Left lung (tissue), 10 donors: Measurements from ENCODE around the gene BAHCC1. TPM values are rescaled to one million over a fixed set of nuclear protein-coding genes. Genes with fewer than 3 reads are reported as not detected.

Experiments used
- ATAC-seq: fragments of 200-7000 bp; cut with Tn5 transposase; one replicate; pipeline ENCODE4 v1.9.1; 2020; ENCODE audit warnings: moderate library complexity
- DNase-seq, 4 donors: peaks; one replicate each; pipeline ENCODE4 v3.0.0-alpha.2; 2013 to 2020
- H3K27ac ChIP-seq, 2 donors: fragments of 200-600 bp; sonication (generic) in 1 of 2; one replicate each; pipeline versions ENCODE4 v1.5.0 to v1.8.0; 2020 to 2021
- H3K27me3 ChIP-seq, 2 donors: fragments of 200-600 bp; sonication (generic) in 1 of 2; one replicate each; pipeline versions ENCODE4 v1.5.0 to v1.8.0; 2020 to 2021
- H3K36me3 ChIP-seq, 2 donors: fragments of 200-600 bp; sonication (generic) in 1 of 2; one replicate each; pipeline versions ENCODE4 v1.5.0 to v1.8.0; 2020 to 2021
- H3K4me1 ChIP-seq, 2 donors: fragments of 200-600 bp; one replicate each; pipeline ENCODE4 v1.8.0; 2021
- H3K4me3 ChIP-seq, 2 donors: fragments of 200-600 bp; sonication (generic) in 1 of 2; one replicate each; pipeline versions ENCODE4 v1.5.0 to v1.8.0; 2020 to 2021; ENCODE audit warnings: mild to moderate bottlenecking in 1 of 2
- H3K9me3 ChIP-seq, 2 donors: fragments of 200-600 bp; sonication (generic) in 1 of 2; one replicate each; pipeline versions ENCODE4 v1.5.0 to v1.8.0; 2020 to 2021
- CTCF ChIP-seq, 2 donors: fragments of 200-600 bp; sonication (generic) in 1 of 2; IDR thresholded peaks; one replicate each; pipeline versions ENCODE4 v1.5.0 to v1.8.0; 2021; ENCODE audit warnings: antibody characterized with exemption in 2 of 2
- intact Hi-C, 2 donors: fragments of 100-400 bp; cut with DNase I; formaldehyde crosslinking; loops; one replicate each; pipeline versions ENCODE4 v1.11.2 to v1.14.2; 2022
- polyA plus RNA-seq, 6 donors: library from polyadenylated mRNA; unstranded; fragments of 120-200 nt; gene quantifications; one replicate each; pipeline ENCODE4 v1.2.1, GENCODE V29; 2013; ENCODE audit not compliant: insufficient read length in 6 of 6
- total RNA-seq, 2 donors: library from RNA; stranded (reverse); fragmentation: NEBNext Ultra II Directional; extraction: Animal tissue kit (Norgen Biotek cat#: 25700); gene quantifications; one replicate each; pipeline ENCODE4 v1.2.1, GENCODE V29; 2021
- donor health status: DM: no; HTN: yes; CAD: no.
- donor health status: DM: no; HTN: no; CAD: no.

Gene BAHCC1
- total and polyA plus RNA-seq, 8 donors: 13.6 to 28.5 (median 21.4) TPM

DNA sequence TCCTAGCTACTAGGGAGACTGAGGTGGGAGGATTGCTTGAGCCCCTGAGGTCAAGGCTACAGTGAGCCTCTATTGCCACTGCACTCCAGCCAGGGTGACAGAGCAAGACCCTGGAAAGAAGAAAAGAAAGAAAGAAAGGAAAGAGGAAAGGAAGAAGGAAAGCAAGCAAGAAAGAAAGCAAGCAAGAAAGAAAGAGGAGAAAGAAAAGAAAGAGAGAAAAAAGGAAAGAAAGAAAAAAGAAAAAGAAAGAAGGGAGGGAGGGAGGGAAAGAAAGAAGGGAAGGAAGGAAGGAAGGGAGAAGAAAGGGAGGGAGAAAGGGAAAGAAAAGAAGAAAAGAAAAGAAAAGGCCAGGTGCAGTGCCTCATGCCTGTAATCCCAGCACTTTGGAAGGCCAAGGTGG is 108.4 kb downstream of the BAHCC1 start:
- Histone ChIP-seq H3K4me3 (no peak overlapping the region), H3K36me3 (peaks cover 0 to 3% of the 10 kb centered on the region in 2 donors), H3K4me1 (peaks cover 0 to 4% of the 10 kb centered on the region in 2 donors), H3K27me3 (peaks cover 0 to 14% of the 10 kb centered on the region in 2 donors), H3K27ac (no peak overlapping the region), H3K9me3 (no peaks in the 10 kb centered on the region)
- TF ChIP-seq CTCF (IDR thresholded peaks at IDR 0.05): no peak
- DNase-seq (no peak), ATAC-seq (no peak)
- intact Hi-C loops: no loop called here

DNA sequence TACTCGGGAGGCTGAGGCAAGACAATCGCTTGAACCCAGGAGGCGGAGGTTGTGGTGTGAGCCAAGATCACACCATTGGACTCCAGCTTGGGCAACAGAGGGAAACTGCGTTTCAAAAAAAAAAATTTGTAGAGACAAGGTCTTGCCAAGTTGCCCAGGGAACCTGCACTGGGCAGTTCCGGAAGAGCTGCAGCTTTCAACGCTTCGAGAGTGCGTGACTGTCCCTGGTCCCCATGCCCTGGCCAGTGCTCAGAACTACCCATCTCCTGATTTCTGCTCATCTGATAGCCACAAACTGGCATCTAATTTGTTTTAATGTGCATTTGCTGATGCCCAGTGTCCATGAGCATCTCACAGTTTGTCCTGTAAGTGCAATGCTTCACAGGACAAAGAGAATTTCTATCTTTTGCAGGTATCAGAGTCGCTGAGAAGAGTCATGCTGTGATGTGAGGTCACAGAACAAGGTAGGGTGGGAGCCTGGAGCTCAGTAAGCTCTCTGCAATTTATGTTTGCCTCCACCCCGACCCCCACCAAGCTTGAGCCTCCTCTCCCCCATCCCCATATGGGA is 113.5 kb downstream of the BAHCC1 start:
- peaks cover 8 to 21% of the 10 kb centered on the region in 2 donors for H3K4me1 ChIP-seq
- intact Hi-C loops: no loop called here
- H3K27me3 ChIP-seq: no peaks in the 10 kb centered on the region
- ATAC-seq (no peak), DNase-seq (peak in 1 of 4 donors; percentile 35)
- H3K27ac ChIP-seq: peak overlapping the region; percentile 99 to 100
- TF ChIP-seq CTCF (IDR thresholded peaks at IDR 0.05): no peak
- peak overlapping the region; percentile 86 to 91 for H3K4me3 ChIP-seq
- H3K9me3 ChIP-seq: no peaks in the 10 kb centered on the region
- H3K36me3 ChIP-seq: peaks cover 0 to 40% of the 10 kb centered on the region in 2 donors

- Histone ChIP-seq H3K4me1 (peaks cover 8 to 26% of the 10 kb centered on the region in 2 donors), H3K9me3 (no peaks in the 10 kb centered on the region), H3K27me3 (no peaks in the 10 kb centered on the region), H3K4me3 (peak overlapping the region; percentile 86 to 91), H3K36me3 (peaks cover 0 to 40% of the 10 kb centered on the region in 2 donors), H3K27ac (peak overlapping the region; percentile 99 to 100)
- intact Hi-C loops: no loop called here
- peak in 1 of 4 donors; percentile 43 for DNase-seq
- no peak for TF ChIP-seq CTCF (IDR thresholded peaks at IDR 0.05)
- no peak for ATAC-seq
Observed at GRCh38 chr17:81509207-81509971, 114.1 kb downstream of the BAHCC1 start.

- intact Hi-C loops: loop anchor here in 1 of 2 donors (5.0 kb wide), 1 partner anchor 113 kb away; the partner anchor contains the start of gene BAHCC1
- peak overlapping the region; percentile 99 to 100 for H3K27ac ChIP-seq
- no peak for TF ChIP-seq CTCF (IDR thresholded peaks at IDR 0.05)
Observed at GRCh38 chr17:81509972-81510784, 114.9 kb downstream of the BAHCC1 start.

More at GRCh38 chr17:81509972-81510784, 114.9 kb downstream of the BAHCC1 start:
- H3K36me3 ChIP-seq: peaks cover 0 to 40% of the 10 kb centered on the region in 2 donors
- H3K4me3 ChIP-seq: peak overlapping the region; percentile 86 to 91
- peaks cover 8 to 26% of the 10 kb centered on the region in 2 donors for H3K4me1 ChIP-seq
- peak in 1 of 4 donors; percentile 14 for DNase-seq
- H3K27me3 ChIP-seq: no peaks in the 10 kb centered on the region
- H3K9me3 ChIP-seq: no peaks in the 10 kb centered on the region
- no peak for ATAC-seq
